T-helper 1 cell treated with Interleukin-12 subunit alpha and Interleukin-12 subunit beta and Interleukin-4 antibody, amounts not matched to agents 30 μg/mL and 1 μg/mL, for 36 hours (primary cell): ENCODE data around the gene UNCX.
A peak's percentile ranks its signal among the peaks of the same experiment; 100 is the strongest.
"Not testable (repeated sequence)": the region's sequence is repeated elsewhere in the genome, so short reads cannot be mapped to it uniquely, and the experiment has no call there.

Experiments
- H3K27ac Mint-ChIP-seq: one replicate; pipeline ENCODE4 v1.8.0; 2021; ENCODE audit warnings: mild to moderate bottlenecking, mixed read lengths
- H3K27me3 Mint-ChIP-seq: one replicate; pipeline ENCODE4 v1.8.0; 2021; ENCODE audit warnings: low read depth, mixed read lengths
- H3K36me3 Mint-ChIP-seq: one replicate; pipeline ENCODE4 v1.8.0; 2021; ENCODE audit warnings: low read depth, mixed read lengths
- H3K4me1 Mint-ChIP-seq: one replicate; pipeline ENCODE4 v1.8.0; 2021; ENCODE audit warnings: low read depth, mixed read lengths
- H3K4me3 Mint-ChIP-seq: one replicate; pipeline ENCODE4 v1.8.0; 2021; ENCODE audit warnings: mild to moderate bottlenecking, moderate library complexity, mixed read lengths
- H3K9me3 Mint-ChIP-seq: one replicate; pipeline ENCODE4 v1.8.0; 2021; ENCODE audit warnings: mixed read lengths

The UNCX gene

GRCh38 chr7:1232623-1233332 lies at the start of gene UNCX:
Gene UNCX (plus strand): TSS chr7:1232872. CDS start chr7:1233018, 146 bp downstream.
- H3K27ac Mint-ChIP-seq, result peak within 1 kb of the TSS; percentile 62
- no peak within 1 kb of the TSS for H3K4me3 Mint-ChIP-seq
- H3K27me3 Mint-ChIP-seq, result peaks cover 62% of the 10 kb centered on the region
- peaks cover 7% of the 10 kb centered on the region for H3K36me3 Mint-ChIP-seq
- H3K9me3 Mint-ChIP-seq, result no peaks in the 10 kb centered on the region
- H3K4me1 Mint-ChIP-seq, result peaks cover 5% of the 10 kb centered on the region

- Mint-ChIP-seq H3K4me1 (peaks cover 19% of the 10 kb centered on the region), H3K36me3 (peaks cover 14% of the 10 kb centered on the region), H3K27me3 (peaks cover 5% of the 10 kb centered on the region), H3K9me3 (peaks cover 14% of the 10 kb centered on the region), H3K27ac (no peak overlapping the region), H3K4me3 (no peak overlapping the region)
Observed at GRCh38 chr7:1187127-1187526, 45.5 kb upstream of the UNCX start.

- Mint-ChIP-seq H3K27ac (peak overlapping the region; percentile 73), H3K4me3 (no peak overlapping the region), H3K4me1 (peaks cover 17% of the 10 kb centered on the region), H3K36me3 (peaks cover 17% of the 10 kb centered on the region), H3K9me3 (peaks cover 16% of the 10 kb centered on the region), H3K27me3 (peaks cover 5% of the 10 kb centered on the region)
Observed at GRCh38 chr7:1188720-1189294, 43.9 kb upstream of the UNCX start.

- H3K27me3 Mint-ChIP-seq, result peaks cover 5% of the 10 kb centered on the region
Observed at GRCh38 chr7:1189986-1190772, 42.5 kb upstream of the UNCX start.

GRCh38 chr7:1192171-1192676 lies 40.4 kb upstream of the UNCX start:
- H3K9me3 Mint-ChIP-seq, result peaks cover 16% of the 10 kb centered on the region
- H3K4me1 Mint-ChIP-seq, result peaks cover 17% of the 10 kb centered on the region
- H3K36me3 Mint-ChIP-seq, result peaks cover 17% of the 10 kb centered on the region
- peak overlapping the region; percentile 96 for H3K27ac Mint-ChIP-seq
- peaks cover 2% of the 10 kb centered on the region for H3K27me3 Mint-ChIP-seq
- H3K4me3 Mint-ChIP-seq, result peak overlapping the region; percentile 81

More at GRCh38 chr7:1189986-1190772, 42.5 kb upstream of the UNCX start:
- H3K4me3 Mint-ChIP-seq, result peak overlapping the region; percentile 28
- peaks cover 17% of the 10 kb centered on the region for H3K36me3 Mint-ChIP-seq
- H3K4me1 Mint-ChIP-seq, result peaks cover 17% of the 10 kb centered on the region
- peak overlapping the region; percentile 52 for H3K27ac Mint-ChIP-seq
- H3K9me3 Mint-ChIP-seq, result peaks cover 16% of the 10 kb centered on the region

GRCh38 chr7:1193593-1194424 lies 38.9 kb upstream of the UNCX start:
- Mint-ChIP-seq H3K36me3 (peaks cover 14% of the 10 kb centered on the region), H3K4me1 (peaks cover 17% of the 10 kb centered on the region), H3K9me3 (peaks cover 12% of the 10 kb centered on the region), H3K27ac (no peak overlapping the region), H3K4me3 (no peak overlapping the region), H3K27me3 (no peaks in the 10 kb centered on the region)

- not testable (repeated sequence) for H3K27me3 Mint-ChIP-seq, H3K4me3 Mint-ChIP-seq, H3K4me1 Mint-ChIP-seq, H3K9me3 Mint-ChIP-seq, H3K27ac Mint-ChIP-seq, H3K36me3 Mint-ChIP-seq
Observed at GRCh38 chr7:1196441-1196840, 36.2 kb upstream of the UNCX start.

- Mint-ChIP-seq H3K36me3 (peaks cover 4% of the 10 kb centered on the region), H3K27ac (no peak overlapping the region), H3K4me3 (no peak overlapping the region), H3K4me1 (peaks cover 6% of the 10 kb centered on the region), H3K27me3 (peaks cover 3% of the 10 kb centered on the region), H3K9me3 (peaks cover 4% of the 10 kb centered on the region)
Observed at GRCh38 chr7:1196950-1197349, 35.7 kb upstream of the UNCX start.

- Mint-ChIP-seq H3K27me3 (peaks cover 3% of the 10 kb centered on the region), H3K36me3 (no peaks in the 10 kb centered on the region), H3K9me3 (no peaks in the 10 kb centered on the region), H3K27ac (no peak overlapping the region), H3K4me1 (no peaks in the 10 kb centered on the region), H3K4me3 (no peak overlapping the region)
Observed at GRCh38 chr7:1197997-1198625, 34.6 kb upstream of the UNCX start.

GRCh38 chr7:1200045-1200444 lies 32.6 kb upstream of the UNCX start:
- no peaks in the 10 kb centered on the region for H3K36me3 Mint-ChIP-seq
- H3K4me1 Mint-ChIP-seq, result no peaks in the 10 kb centered on the region
- peaks cover 3% of the 10 kb centered on the region for H3K27me3 Mint-ChIP-seq
- no peaks in the 10 kb centered on the region for H3K9me3 Mint-ChIP-seq
- no peak overlapping the region for H3K27ac Mint-ChIP-seq
- no peak overlapping the region for H3K4me3 Mint-ChIP-seq

GRCh38 chr7:1201916-1202315 lies 30.8 kb upstream of the UNCX start:
- Mint-ChIP-seq H3K4me3 (no peak overlapping the region), H3K27ac (no peak overlapping the region), H3K27me3 (peaks cover 3% of the 10 kb centered on the region), H3K4me1 (no peaks in the 10 kb centered on the region), H3K36me3 (no peaks in the 10 kb centered on the region), H3K9me3 (no peaks in the 10 kb centered on the region)

- not testable (repeated sequence) for H3K9me3 Mint-ChIP-seq, H3K4me3 Mint-ChIP-seq, H3K36me3 Mint-ChIP-seq, H3K27me3 Mint-ChIP-seq, H3K4me1 Mint-ChIP-seq, H3K27ac Mint-ChIP-seq
Observed at GRCh38 chr7:1202914-1203313, 29.8 kb upstream of the UNCX start.

GRCh38 chr7:1204460-1205140 lies 28.1 kb upstream of the UNCX start:
- no peak overlapping the region for H3K27ac Mint-ChIP-seq
- no peaks in the 10 kb centered on the region for H3K36me3 Mint-ChIP-seq
- H3K4me3 Mint-ChIP-seq, result no peak overlapping the region
- no peaks in the 10 kb centered on the region for H3K9me3 Mint-ChIP-seq
- H3K4me1 Mint-ChIP-seq, result no peaks in the 10 kb centered on the region
- peaks cover 7% of the 10 kb centered on the region for H3K27me3 Mint-ChIP-seq
